GM18498 (cell line): ENCODE measurements around the gene EMILIN2.

Experiments
- ATAC-seq: cut with Tn5 transposase; IDR thresholded peaks from one replicate; pipeline ENCODE4 v1.9.1; 2021; ENCODE audit warnings: mild to moderate bottlenecking, moderate library complexity; ENCODE audit not compliant: unreplicated experiment

The EMILIN2 gene

GRCh38 chr18:2872095-2872494 is 25.3 kb downstream of the EMILIN2 start:
- no peak for ATAC-seq

- ATAC-seq = no peak
Measured at GRCh38 chr18:2874765-2875164, 28.0 kb downstream of the EMILIN2 start.

GRCh38 chr18:2878656-2879330 is 32.0 kb downstream of the EMILIN2 start:
- no peak for ATAC-seq

- no peak for ATAC-seq
Measured at GRCh38 chr18:2879889-2880288, 33.1 kb downstream of the EMILIN2 start.

DNA sequence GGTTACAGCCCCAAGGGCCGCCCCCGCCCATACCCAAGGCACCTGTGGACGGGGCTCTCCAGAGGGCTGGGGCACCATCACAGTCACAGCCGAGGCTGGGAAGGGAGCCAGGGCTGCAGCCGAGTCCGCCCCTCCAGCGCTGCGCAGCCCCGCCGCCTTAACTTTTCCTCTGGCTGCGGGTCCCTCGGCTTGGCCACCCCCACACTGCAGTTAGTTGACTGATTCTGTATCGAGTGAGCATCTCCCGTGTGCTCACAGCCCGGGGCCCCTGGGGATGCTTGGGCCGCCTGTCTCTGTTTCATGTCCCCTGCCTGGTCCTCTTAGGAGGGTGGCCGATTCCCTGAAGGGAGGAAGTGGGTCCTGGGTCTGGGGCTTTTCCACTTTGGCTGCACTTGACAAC is 33.7 kb downstream of the EMILIN2 start:
- ATAC-seq = no peak

- no peak for ATAC-seq
Measured at GRCh38 chr18:2881088-2881839, 34.5 kb downstream of the EMILIN2 start.

- ATAC-seq = no peak
Measured at GRCh38 chr18:2881840-2882195, 35.0 kb downstream of the EMILIN2 start.

GRCh38 chr18:2882201-2882600 is 35.4 kb downstream of the EMILIN2 start:
- ATAC-seq = no peak

GRCh38 chr18:2883076-2883735 is 36.4 kb downstream of the EMILIN2 start:
- ATAC-seq = peak; percentile 58

DNA sequence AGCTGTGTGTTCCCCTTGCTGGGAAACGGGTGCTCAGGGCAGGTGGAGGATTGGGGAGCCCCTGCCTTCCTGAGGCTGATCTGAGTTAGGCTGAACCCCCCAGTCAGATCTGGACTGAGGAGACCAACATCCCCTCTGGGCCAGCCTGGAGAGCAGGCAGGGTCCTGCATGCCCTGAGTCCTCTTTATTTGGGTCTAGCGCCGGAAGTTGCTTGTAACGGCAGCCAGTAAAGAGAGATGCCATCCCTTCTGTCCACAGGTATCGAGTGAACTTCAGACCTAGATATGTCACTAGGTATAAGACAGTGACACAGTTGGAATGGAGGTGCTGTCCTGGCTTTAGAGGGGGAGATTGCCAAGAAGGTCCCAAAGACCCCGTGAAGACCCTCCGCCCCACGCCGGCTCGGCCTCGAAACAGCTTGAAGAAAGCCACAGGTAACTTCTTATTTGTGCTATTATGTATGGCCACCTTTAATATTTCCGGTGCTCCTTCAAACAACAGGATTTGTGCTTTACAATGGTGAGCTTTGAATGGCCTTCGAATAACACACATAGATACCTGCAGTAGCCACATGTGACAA is 38.0 kb downstream of the EMILIN2 start:
- ATAC-seq = no peak

DNA sequence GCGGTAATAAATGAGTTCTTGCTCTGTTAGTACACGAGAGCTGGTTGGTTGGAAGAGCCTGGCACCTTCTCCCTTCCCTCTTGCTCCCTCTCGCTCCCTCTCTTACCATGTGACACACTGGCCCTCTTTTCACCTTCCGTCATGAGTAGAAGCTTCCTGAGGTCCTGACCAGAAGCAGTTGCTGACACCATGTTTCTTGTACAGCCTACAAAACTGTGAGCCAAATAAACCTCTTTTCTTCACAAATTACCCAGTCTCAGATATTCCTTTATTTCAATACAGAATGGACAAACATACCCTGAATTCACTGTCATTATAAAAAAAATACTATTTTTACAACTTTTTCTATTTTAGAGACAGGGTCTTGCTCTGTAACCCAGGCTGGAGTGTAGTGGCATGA is 40.7 kb downstream of the EMILIN2 start:
- no peak for ATAC-seq

DNA sequence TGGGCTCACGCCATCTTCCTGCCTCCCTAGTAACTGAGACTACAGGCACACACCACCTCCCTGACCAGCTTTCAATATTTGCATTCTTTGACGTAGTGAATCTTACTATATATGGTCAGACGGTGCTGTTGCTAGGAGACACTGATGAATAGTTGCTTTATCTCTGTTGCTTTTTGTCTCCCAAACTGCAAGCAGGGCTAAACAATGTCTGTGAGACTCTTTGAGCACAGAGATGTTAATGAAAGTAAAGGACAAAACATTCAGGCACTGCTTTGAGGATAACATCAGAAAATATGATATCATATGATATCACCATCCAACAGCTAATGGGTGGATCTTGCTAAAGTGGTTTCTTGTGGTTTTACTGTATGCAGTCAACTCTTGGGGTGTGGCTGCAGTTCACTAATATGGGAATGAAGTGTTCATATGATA is 43.0 kb downstream of the EMILIN2 start:
- no peak for ATAC-seq

GRCh38 chr18:2890606-2891005 is 43.8 kb downstream of the EMILIN2 start:
- no peak for ATAC-seq

- no peak for ATAC-seq
Measured at GRCh38 chr18:2891526-2892431, 45.0 kb downstream of the EMILIN2 start.

DNA sequence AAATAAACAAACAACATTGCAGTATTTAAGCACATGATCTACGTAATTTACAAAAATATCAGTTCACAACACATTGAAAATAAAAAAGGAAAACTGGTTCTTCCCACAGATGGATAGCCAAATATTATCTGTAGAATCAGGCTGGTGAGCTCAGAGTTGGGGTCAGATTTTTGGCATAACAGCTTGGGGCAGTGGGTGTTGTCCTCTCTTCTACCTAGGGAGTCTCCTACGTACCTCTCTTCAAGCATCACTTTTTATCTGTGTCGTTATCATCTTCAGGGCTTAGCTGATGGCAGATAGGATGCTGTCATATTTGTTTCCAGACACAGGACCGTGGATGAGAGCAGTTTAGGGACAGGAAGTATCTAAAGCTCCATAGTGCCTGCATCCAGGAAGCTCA is 46.2 kb downstream of the EMILIN2 start:
- ATAC-seq = no peak

GRCh38 chr18:2893676-2894075 is 46.9 kb downstream of the EMILIN2 start:
- ATAC-seq = no peak

DNA sequence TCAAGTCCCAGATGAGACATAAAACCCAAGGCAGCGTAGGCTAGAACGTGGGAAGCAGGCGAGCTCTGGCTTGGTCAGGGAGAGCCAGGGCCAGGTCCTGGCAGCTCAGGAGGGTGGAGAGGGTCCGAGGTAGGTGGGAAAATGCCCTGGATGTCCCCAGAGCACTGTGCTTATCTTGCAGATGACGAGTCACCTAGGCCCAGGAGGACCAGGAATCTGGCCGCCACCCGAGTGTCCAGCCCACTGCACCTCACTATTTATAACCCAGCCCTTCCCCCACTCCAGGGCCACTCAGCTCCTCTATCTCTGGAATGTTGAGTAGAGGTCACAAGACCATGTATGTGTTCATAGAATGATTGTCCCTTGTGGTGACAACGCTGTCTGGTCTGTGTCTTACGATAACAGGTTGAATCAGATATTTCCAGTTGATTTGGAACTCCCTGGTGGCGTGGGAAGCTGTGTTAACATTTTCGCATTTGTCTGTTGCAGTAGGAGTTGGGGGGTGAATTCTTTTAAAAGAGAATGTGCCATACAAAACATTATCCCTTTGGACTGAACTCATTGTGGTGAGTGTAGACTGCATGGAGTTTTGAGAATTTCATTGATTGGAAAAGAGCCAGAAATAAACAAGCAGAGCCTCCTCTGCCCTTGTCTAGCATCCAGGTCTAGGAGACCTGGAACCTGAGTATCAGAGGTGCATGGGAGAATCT is 47.5 kb downstream of the EMILIN2 start:
- no peak for ATAC-seq

GRCh38 chr18:2894841-2895370 is 48.1 kb downstream of the EMILIN2 start:
- ATAC-seq = no peak

- ATAC-seq = no peak
Measured at GRCh38 chr18:2895391-2895790, 48.6 kb downstream of the EMILIN2 start.

DNA sequence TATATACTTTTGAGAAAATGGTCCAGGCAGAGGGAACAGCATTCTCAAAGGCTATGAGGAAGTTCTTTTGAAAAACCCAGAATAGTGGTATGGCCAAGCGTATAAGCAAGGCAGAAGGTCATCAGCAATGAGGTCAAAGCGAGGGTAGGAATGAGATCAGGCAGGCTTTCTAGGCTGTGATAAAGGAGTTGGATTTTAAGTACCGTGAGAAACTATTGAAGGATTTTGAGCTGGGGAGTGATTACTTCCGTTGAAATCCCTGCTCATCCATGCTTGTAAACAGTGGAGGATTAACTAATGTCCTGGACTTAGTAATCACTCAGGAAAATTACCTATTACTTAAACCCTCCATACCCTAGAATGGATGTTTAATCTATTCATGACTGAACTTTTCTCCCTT is 50.2 kb downstream of the EMILIN2 start:
- ATAC-seq = no peak
